ENCODE data around the gene KAT2B.
"Not testable (repeated sequence)": the region's sequence is repeated elsewhere in the genome, so short reads cannot be mapped to it uniquely, and the experiment has no call there.

Gene KAT2B

GRCh38 chr3:20039765-20040547, at the start of gene KAT2B:
Gene KAT2B (plus strand): TSS chr3:20040446. CDS start chr3:20040478, 32 bp downstream.
- peak in 1 of 2 experiments; percentile 9 for DNase-seq

GRCh38 chr3:19994796-19995195, 45.5 kb upstream of the KAT2B start:
- no peak for DNase-seq

GRCh38 chr3:19997502-19997901, 42.7 kb upstream of the KAT2B start:
- DNase-seq, result no peak

- no peak for DNase-seq
These were observed 38.3 kb upstream of the KAT2B start for GRCh38 chr3:20001932-20002331.

- no peak for DNase-seq
These were observed 32.3 kb upstream of the KAT2B start for GRCh38 chr3:20007960-20008359.

- DNase-seq, result no peak
These were observed 31.6 kb upstream of the KAT2B start for GRCh38 chr3:20008646-20009045.

- DNase-seq, result no peak
These were observed 28.1 kb upstream of the KAT2B start, which contains the start of gene PP2D1 for GRCh38 chr3:20012164-20012563. Gene PP2D1 (minus strand): TSS chr3:20012264. CDS start chr3:20012072, 192 bp downstream.

GRCh38 chr3:20013396-20013795, 26.9 kb upstream of the KAT2B start:
- no peak for DNase-seq

GRCh38 chr3:20015525-20015924, 24.7 kb upstream of the KAT2B start:
- DNase-seq, result no peak

GRCh38 chr3:20016076-20016475, 24.2 kb upstream of the KAT2B start:
- not testable (repeated sequence) for DNase-seq

GRCh38 chr3:20022954-20023622, 17.2 kb upstream of the KAT2B start:
- no peak for DNase-seq

- DNase-seq, result no peak
These were observed 16.4 kb upstream of the KAT2B start for GRCh38 chr3:20023623-20024405.

GRCh38 chr3:20027136-20027535, 13.1 kb upstream of the KAT2B start:
- DNase-seq, result no peak

- DNase-seq, result no peak
These were observed 11.3 kb upstream of the KAT2B start for GRCh38 chr3:20028905-20029331.

- not testable (repeated sequence) for DNase-seq
These were observed 8.3 kb upstream of the KAT2B start for GRCh38 chr3:20031939-20032338.

GRCh38 chr3:20035019-20035418, 5.2 kb upstream of the KAT2B start:
- no peak for DNase-seq

GRCh38 chr3:20037255-20037996, 2.8 kb upstream of the KAT2B start:
- DNase-seq, result no peak

- no peak for DNase-seq
These were observed 1.4 kb upstream of the KAT2B start for GRCh38 chr3:20038699-20039465.

- no peak for DNase-seq
These were observed 831 bp upstream of the KAT2B start for GRCh38 chr3:20039466-20039764.

GRCh38 chr3:20040548-20041196, 426 bp downstream of the KAT2B start:
- no peak for DNase-seq

GRCh38 chr3:20041197-20041780, 1.0 kb downstream of the KAT2B start:
- DNase-seq, result peak in 1 of 2 experiments; percentile 44
